Left ventricle myocardium inferior (tissue), 1 donor: ENCODE data around the gene STK17B. TPM values are rescaled to one million over a fixed set of nuclear protein-coding genes. Genes with fewer than 3 reads are reported as not detected.

Experiments
- DNase-seq: peaks from one replicate; pipeline ENCODE4 v3.0.0-alpha.2; 2020
- H3K27ac ChIP-seq: fragments of 200-600 bp; replicated peaks from 2 replicates; pipeline ENCODE4 v1.8.0; 2021
- H3K27me3 ChIP-seq: fragments of 200-600 bp; 2 replicates; pipeline ENCODE4 v1.8.0; 2021; ENCODE audit warnings: low read depth
- H3K36me3 ChIP-seq: fragments of 200-600 bp; 2 replicates; pipeline ENCODE4 v1.8.0; 2021
- H3K4me1 ChIP-seq: fragments of 200-600 bp; 2 replicates; pipeline ENCODE4 v1.8.0; 2021
- H3K4me3 ChIP-seq: fragments of 200-600 bp; 2 replicates; pipeline ENCODE4 v1.8.0; 2021; ENCODE audit warnings: mild to moderate bottlenecking, moderate library complexity
- H3K9me3 ChIP-seq: fragments of 200-600 bp; replicated peaks from 2 replicates; pipeline ENCODE4 v1.8.0; 2021
- CTCF ChIP-seq: fragments of 200-600 bp; IDR thresholded peaks from 2 replicates; pipeline ENCODE4 v1.8.0; 2021; ENCODE audit warnings: antibody characterized with exemption, mild to moderate bottlenecking, borderline replicate concordance
- intact Hi-C: fragments of 100-400 bp; cut with micrococcal nuclease; formaldehyde crosslinking; loops from one replicate; pipeline ENCODE4 v1.11.0; 2022
- total RNA-seq: library from RNA; stranded (reverse); fragmentation: NEBNext Ultra II Directional; extraction: Animal tissue kit (Norgen Biotek cat#: 25700); gene quantifications from one replicate; pipeline ENCODE4 v1.2.1, GENCODE V29; 2021
- donor health status: DM: no; HTN: yes; CAD: no; lungs with severe emphysema.

STK17B gene
- total RNA-seq, 1 donor from 2014 or later, result 4.9 TPM

GRCh38 chr2:196170606-196171247, 651 bp downstream of the STK17B start:
- Histone ChIP-seq H3K4me1 (peaks cover 27% of the 10 kb centered on the region), H3K27me3 (no peaks in the 10 kb centered on the region), H3K4me3 (peak overlapping the region; percentile 87), H3K27ac (peak overlapping the region; percentile 81), H3K9me3 (no peaks in the 10 kb centered on the region), H3K36me3 (no peaks in the 10 kb centered on the region)
- no peak for TF ChIP-seq CTCF
- intact Hi-C loops, result no loop called here
- peak; percentile 30 for DNase-seq

- Histone ChIP-seq H3K4me3 (peak overlapping the region; percentile 87), H3K27me3 (no peaks in the 10 kb centered on the region), H3K36me3 (no peaks in the 10 kb centered on the region), H3K27ac (peak overlapping the region; percentile 81), H3K4me1 (peaks cover 27% of the 10 kb centered on the region), H3K9me3 (no peaks in the 10 kb centered on the region)
- intact Hi-C loops, result no loop called here
- DNase-seq, result no peak
- no peak for TF ChIP-seq CTCF
These were observed 1.2 kb downstream of the STK17B start for GRCh38 chr2:196170213-196170605.

- no peak for TF ChIP-seq CTCF
- H3K27ac ChIP-seq, result peak overlapping the region; percentile 81
- intact Hi-C loops, result loop anchor here (10.0 kb wide), 1 partner anchor 115 kb away; no protein-coding TSS in a partner anchor
These were observed 1.9 kb downstream of the STK17B start for GRCh38 chr2:196169516-196169915.

GRCh38 chr2:196168181-196168580, 3.2 kb downstream of the STK17B start:
- Histone ChIP-seq H3K27me3 (no peaks in the 10 kb centered on the region), H3K4me3 (peak overlapping the region; percentile 15), H3K36me3 (no peaks in the 10 kb centered on the region), H3K27ac (no peak overlapping the region), H3K4me1 (peaks cover 27% of the 10 kb centered on the region), H3K9me3 (no peaks in the 10 kb centered on the region)
- no peak for TF ChIP-seq CTCF
- DNase-seq, result no peak
- intact Hi-C loops, result loop anchor here (10.0 kb wide), 1 partner anchor 117 kb away; no protein-coding TSS in a partner anchor

More at GRCh38 chr2:196169516-196169915, 1.9 kb downstream of the STK17B start:
- Histone ChIP-seq H3K36me3 (no peaks in the 10 kb centered on the region), H3K9me3 (no peaks in the 10 kb centered on the region), H3K4me1 (peaks cover 27% of the 10 kb centered on the region), H3K4me3 (peak overlapping the region; percentile 87), H3K27me3 (no peaks in the 10 kb centered on the region)
- no peak for DNase-seq

GRCh38 chr2:196167666-196168065, 3.7 kb downstream of the STK17B start:
- Histone ChIP-seq H3K27me3 (no peaks in the 10 kb centered on the region), H3K36me3 (peaks cover 4% of the 10 kb centered on the region), H3K9me3 (no peaks in the 10 kb centered on the region), H3K4me1 (peaks cover 27% of the 10 kb centered on the region), H3K4me3 (peak overlapping the region; percentile 15), H3K27ac (no peak overlapping the region)
- DNase-seq, result no peak
- no peak for TF ChIP-seq CTCF
- intact Hi-C loops, result loop anchor here (10.0 kb wide), 1 partner anchor 117 kb away; no protein-coding TSS in a partner anchor
